Measurements from ENCODE around the gene NDUFV3.
"Not testable (repeated sequence)": the region's sequence is repeated elsewhere in the genome, so short reads cannot be mapped to it uniquely, and the experiment has no call there.

Gene NDUFV3

DNA sequence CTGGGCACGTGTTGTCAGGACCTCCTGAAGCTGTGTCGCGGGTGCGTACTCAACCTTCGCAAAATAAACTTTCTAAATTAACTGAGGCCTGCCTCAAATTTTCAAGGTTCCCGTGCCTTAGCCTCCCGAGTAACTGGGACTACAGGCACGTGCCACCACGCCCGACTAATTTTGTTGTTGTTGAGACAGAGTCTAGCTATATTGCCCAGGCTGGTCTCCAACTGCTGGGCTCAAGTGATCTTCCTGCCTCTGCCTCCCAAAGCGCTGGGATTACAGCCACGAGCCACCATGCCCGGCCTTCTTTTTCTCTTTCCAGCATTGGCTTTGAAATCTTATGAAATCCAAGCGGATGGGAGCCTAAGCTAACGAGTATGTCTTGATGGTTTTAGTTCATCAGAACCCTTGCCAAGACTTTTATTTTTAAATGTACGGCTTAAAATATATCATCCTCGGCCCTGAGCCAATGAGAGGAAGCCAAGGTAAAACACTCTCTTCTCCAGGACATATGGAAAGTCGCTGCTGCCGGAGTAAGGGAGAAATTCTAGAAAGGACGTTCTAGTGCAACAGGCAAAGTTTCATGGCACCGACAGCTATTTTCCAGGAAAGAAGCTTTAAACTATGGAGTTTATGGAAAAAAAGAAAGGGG, 45.0 kb downstream of the NDUFV3 start:
- no peak for DNase-seq

DNA sequence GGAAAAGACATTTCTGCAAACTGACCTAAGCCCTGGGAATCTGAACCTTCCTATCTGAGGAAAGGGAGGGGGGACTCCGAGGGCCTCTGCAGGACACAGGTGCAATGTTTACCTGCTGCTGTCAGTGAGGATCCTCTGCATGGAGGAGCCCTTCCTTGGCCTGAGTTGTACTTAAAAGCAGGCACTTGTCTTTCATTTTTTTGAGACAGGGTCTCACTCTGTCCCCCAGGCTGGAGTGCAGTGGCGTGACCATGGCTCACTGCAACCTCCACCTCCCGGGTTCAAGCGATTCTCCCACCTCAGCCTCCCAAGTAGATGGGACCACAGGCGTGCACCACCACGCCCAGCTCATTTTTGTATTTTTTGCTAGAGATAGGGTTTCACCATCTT, 45.5 kb downstream of the NDUFV3 start:
- not testable (repeated sequence) for DNase-seq

DNA sequence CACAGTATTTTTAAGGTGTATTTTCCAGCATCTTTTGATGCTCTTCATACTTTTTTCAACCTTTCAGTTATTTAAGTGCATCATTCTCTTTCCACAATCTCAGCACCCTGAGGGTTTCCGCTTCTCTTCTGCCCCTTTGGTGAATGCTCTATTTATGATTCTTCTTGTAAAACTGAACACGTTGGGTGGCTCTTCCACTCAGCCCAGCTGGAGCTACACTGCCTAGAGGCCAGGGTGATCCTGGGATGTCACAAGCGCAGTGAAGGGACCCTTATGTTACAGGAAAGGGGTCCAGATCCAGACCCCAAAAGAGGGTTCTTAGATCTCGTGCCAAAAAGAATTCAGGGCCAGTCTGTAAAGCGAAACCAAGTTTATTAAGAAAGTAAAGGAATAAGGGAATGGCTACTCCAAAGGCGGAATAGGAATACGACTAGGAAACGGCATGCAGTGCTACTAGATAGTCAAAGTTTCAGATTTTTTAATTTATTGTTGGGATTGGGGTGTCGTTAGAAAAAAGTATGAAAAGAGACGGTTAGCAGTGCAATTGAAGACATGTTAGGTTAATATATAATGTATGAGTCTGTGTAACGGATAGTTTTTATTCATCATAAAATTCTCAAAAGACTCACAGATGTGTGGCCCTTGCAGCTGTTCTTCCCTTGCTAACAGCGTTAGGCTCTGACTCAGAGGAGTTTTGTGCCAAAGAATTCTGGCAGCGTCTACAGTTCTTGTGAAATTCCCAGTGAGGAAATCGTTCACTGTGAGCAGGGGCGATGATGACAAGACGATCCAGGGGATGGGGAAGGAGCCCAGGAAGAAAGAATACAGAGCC, 46.7 kb downstream of the NDUFV3 start:
- DNase-seq, result peak; percentile 70

DNA sequence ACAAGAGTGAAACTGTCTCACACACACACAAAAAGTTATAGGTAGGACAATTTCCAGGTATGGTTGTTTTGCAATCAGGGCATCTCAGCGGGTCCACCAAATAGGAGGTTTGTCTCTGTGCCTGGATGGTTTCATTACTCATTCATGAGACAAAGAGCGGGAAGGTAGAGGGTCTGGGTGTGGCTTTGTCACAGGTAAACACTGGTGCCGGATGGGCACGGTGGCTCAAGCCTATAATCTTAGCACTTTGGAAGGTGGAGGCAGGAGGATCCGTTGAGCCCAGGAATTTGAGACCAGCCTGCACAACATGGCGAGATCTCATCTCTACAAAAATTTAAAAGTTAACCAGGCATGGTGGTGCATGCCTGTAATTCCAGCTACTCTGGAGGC, 48.6 kb downstream of the NDUFV3 start:
- no peak for DNase-seq

DNA sequence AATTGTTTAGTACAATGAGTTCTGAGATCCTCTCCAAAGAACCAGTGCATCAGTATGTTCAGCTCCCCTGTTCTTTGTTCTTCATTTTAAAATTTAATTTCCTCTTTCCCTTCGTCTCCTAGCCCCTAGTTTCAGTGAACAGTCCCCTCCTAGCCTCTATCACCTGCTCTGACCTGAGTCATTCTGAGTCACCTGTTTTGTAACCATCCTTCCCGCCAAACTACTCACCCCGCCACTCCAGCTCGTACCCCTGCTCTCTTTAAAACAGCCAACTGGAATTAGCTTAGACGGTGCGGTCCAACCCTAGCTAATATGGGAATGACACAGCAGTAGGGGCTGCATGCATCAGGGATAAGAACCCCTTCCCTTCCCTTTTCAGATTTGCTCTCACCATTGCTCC, 49.1 kb downstream of the NDUFV3 start:
- DNase-seq, result no peak

DNA sequence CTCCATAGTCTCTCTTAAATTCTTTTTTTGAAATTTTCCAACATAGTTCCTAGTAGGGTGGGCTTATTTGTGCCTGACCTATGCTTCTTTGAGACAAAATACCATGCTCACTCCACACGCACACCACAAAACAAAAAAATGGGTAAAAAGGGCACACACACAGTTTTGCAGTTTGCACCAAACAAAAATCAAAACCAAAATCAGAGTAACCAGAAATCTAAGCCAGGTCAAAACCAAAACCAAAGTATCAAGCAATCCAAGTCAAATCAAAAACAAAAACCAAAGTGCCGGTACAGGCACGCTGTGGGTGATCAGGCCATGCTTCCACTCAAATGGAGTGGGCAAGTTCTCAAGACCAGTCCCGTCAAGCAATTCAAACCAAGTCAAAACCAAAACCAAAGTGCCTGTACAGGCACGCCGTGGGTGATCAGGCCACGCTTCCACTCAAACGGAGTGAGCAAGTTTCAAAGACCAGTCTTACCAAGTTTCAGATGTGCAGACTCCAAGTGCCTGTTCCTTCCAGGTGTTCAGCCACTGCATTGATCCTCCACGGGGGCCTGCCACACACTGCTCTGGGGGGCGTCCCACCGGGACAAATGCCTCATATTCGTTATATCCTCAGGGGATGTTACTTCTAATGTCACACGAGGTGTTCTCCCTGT, 56.1 kb downstream of the NDUFV3 start:
- not testable (repeated sequence) for DNase-seq

DNA sequence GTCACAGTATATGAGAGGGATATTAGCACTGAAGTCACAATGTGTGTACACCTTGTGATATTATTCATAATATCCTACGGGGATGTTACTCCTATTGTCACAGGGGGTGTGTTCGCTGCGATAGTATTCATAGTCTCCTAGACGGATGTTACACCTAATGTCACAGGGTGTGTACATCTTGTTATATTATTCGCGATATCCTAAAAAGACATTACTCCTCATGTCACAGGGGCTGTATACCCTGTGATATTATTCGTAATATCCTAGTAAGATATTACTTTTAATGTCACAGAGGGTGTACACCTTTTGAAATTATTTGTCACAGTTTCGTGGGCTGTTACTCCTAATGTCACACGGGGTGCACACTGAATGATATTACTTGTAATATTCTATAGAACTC, 58.1 kb downstream of the NDUFV3 start:
- DNase-seq, result not testable (repeated sequence)

DNA sequence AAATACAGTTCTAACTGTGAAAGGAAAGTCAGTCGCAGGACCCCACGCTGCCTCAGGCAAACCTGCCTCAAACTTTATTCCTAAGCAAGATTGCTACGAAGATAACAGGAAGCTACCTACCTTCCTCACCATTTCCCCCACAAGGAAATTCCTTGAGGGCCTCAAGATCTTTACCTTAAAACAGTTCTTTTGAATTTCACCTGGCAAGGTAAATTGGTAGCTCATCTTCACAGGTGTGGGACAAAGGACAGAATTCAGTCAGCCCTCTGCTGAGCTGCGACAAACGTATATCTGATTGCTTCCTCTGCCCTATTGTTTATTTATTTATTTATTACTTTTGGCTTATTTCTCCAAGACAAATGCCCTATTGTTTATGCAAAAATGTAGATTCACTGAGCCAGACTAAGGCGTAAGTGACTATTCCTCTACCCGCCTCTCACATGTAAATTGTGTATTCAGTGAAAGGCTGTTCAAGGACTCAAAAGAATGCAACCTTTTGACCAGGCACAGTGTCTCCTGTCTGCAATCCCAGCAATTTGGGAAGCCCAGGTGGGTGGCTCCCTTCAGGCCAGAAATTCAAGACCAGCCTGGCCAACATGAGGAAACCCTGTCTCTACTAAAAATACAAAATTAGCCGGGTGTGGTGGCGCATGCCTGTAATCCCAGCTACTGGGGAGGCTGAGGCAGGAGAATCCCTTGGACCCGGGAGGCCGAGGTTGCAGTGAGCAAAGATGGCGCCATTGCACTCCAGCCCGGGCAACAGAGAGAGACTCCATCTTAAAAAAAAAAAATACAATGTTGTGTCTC, 63.9 kb downstream of the NDUFV3 start:
- DNase-seq, result no peak

DNA sequence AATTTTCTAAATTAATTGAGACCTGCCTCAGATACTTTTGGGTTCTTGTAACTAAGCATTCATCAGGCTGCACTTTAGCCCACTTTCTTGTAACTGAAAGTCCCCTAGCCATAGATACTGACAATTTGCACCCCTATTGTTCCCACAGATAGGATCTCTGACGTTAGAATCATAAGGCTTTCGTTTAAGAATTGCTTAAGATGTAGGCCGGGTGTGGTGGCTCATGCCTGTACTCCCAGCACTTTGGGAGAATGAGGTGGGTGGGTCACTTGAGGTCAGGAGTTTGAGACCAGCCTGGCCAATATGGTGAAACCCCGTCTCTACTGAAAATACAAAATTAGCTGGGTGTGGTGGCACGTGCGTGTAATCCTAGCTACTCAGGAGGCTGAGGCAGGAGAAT, 65.0 kb downstream of the NDUFV3 start:
- DNase-seq, result not testable (repeated sequence)

DNA sequence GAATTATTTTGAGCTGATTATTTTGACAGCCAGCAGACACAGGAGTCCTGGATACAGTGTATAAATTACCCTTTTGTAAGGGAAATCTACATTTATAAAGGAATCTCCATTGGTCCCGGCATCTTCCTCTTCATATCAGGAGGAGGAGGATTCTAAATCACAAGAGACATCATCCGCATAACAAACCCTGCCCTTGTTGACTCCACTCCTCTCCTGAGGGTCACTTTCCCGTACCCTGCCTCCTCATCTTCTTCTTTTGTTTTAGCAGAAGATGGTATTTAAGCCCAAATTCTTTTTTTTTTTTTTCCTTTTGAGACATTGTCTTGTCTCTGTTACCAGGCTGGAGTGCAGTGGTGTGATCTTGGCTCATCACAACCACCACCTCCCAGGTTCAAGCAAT, 66.6 kb downstream of the NDUFV3 start:
- DNase-seq, result no peak

DNA sequence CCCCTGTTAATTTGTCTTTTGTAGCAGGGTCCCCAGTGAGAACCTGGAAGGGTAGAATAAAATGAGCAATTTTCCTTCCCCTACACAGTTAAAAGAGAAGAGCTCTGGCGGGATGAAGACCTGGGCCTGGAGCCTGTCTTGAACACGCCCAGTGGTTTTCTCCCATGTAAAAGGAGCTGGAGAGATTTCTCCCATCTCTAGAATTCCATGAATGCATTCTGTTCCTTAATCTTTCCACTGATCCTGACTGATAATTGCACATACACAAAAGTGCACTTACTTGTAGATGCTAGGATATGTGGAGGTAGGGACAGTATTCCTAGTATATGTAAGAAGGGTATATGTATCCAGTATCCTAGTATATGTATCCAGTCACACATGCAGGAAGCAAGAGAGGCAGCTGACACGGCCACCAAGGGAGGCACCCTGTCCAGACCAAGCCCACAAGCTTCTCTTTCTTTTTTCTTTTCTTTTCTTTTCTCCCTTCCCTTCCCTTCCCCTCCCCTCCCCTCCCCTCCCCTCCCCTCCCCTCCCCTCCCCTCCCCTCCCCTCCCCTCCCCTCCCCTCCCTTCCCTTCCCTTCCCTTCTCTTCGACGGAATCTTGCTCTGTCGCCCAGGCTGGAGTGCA, 69.4 kb downstream of the NDUFV3 start:
- no peak for DNase-seq
